Hippocampal formation (tissue), 2 donors: ENCODE measurements around the gene MYH11.

ENCODE experiments used
- DNase-seq, 2 donors: peaks; one replicate each; lab custom pipeline; 2025; lab: John Stamatoyannopoulos, UW

MYH11 gene

DNA sequence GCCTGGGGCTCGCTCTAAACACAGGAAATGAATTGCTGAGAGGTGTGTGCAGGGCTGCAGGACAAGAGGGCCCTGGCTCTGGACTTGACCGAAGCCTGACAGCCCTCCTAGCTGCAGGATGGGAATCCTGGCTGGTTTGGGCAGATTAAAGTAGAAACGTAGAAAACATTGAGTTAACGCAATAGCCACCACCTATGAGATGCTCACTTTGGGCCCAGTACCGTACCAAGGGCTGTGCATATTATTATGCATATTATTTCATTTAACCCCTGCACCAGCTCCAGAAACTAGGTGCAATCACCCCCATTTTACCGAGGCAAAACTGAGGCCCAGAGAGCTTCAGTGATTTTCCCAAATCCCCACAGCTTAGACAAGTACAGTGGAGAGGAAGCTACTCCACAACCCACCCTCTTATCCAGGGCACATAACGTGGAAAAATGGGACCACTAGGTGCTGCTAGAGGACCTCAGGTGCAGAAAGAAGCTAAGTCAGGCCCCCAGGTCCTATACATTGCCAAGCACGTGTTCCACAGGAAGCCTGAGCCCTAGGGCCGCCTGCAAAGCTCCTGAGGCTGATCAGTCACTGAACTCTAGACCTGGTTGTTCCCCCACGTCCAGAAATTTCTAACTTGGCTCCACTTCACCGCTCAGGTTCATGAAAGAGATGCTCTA, 79.2 kb downstream of the MYH11 start:
- no peak for DNase-seq

- no peak for DNase-seq
Measured at GRCh38 chr16:15776572-15776971, 80.3 kb downstream of the MYH11 start.

DNA sequence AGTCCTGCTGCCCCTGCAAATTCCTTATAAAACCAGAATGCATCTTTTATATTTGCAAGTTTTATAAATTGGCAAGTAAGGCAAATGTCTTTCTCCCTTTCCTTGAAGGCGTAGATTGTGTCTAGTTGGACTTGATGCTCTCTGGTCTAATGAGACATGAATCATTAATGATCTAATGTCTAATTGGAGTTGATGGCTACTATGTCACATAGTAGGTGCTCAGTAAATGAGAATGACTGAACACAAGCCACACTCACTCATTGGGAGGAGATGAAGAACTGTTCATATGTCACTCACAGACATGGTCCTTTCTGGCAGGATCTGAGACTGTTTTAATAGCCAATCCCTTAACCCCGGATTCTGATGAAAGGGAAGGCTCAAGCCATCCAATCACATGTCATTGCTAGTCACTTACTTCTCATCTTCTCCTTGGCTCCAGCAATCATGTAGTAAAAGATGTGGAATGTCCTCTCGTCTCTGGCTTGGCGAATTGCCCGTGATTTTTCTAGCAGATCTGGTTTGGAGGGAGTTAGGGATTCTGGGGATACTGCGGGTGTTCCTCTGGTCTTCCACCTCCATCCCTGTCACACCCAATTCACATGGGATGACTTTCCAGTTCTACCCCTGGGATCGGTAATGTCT, 81.0 kb downstream of the MYH11 start:
- no peak for DNase-seq

- DNase-seq, result no peak
Measured at GRCh38 chr16:15775209-15775608, 81.6 kb downstream of the MYH11 start.

GRCh38 chr16:15773968-15774367, 82.9 kb downstream of the MYH11 start:
- no peak for DNase-seq

- DNase-seq, result no peak
Measured at GRCh38 chr16:15772579-15773293, 84.1 kb downstream of the MYH11 start.

DNA sequence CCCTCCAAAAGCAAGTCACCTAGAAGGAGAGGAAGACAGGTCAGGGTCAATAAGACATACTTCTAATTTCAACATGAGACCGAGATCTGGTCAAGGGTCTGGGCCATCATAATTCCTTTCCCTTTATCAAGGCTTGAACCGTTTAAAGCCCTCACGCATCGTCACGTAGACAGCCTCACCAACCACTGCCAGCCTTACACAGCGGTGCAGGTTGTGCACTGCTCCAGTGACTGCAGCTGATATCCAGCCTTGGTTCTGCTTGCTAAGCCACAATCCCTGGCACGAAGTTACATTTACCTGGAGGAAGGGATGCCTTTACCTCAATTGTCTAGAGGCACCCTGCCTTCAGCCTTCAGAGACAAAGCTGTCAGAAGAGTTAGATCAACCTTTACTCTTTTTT, 85.1 kb downstream of the MYH11 start:
- no peak for DNase-seq

DNA sequence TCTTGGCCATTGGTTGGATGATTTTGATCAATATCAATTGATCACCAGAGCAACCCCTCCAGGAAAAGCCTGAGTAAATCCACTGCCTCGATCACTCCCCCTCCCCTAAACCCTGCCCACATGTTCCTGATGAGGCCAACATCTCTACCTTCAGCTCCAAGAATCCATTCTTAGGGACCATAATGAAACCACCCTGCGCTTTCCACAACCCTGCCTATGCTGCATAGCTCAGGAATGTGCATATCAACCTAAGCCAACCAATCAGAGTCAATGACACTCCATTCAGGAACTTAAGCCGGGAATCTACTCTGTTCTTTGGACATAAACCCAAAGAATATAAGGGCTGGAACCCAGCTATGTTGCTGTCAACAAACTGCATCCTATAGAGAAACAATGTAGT, 86.3 kb downstream of the MYH11 start:
- DNase-seq, result no peak

DNA sequence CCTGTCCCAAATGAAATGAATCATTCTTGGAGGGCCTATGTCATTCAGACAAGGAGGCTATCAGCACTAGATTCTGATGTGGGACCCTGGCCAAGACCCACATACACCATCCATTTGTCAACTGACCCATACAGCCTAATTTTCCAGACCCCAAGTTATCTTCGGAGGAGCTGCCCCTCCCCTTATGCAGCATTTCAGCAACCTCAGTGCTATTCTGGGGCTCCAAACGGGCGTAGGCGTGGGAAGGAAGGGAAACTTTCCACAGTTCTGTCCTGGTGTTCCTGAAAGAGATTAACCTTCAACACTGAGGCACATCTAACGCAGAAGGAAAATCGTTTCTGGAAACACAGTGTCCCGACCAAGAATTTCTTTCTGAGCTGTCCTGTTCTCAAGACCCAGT, 86.7 kb downstream of the MYH11 start:
- DNase-seq, result no peak

- DNase-seq, result no peak
Measured at GRCh38 chr16:15769239-15769638, 87.6 kb downstream of the MYH11 start.

DNA sequence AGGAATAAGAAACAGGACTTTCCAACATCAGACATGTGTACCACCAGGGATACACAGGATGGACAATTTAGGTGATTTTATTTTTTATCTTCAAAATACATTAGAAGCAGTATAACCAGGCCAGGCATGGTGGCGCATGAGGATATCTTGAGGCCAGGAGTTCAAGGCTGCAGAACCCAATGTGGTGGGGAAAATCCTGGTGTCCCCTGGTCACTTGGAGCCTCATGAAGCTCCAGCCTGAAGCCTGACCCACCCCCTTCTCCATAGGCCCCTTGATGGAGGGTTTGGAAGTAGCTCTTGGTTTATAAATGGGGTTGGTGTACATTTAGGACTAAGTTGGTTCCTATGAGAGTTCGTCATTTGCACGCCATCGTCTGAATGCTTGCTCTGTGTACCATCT, 88.6 kb downstream of the MYH11 start:
- no peak for DNase-seq

DNA sequence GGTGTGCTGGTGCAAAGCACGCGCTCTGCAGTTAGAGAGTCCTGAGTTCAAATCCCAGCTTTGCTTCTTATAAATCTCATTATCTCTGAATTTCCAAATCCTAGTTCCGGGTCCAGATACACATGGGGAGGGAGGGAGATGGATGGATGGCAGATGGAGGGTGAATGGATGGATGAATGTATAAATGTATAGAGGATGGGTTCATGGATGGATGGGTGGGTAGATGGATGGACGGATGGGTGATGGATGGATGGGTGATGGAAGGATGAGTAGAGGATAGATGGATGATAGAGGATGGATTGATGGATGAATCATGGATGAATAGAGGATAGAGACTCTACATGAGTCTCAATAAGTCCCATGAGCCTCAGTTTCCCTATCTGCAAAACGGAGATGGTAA, 89.9 kb downstream of the MYH11 start:
- DNase-seq, result no peak

DNA sequence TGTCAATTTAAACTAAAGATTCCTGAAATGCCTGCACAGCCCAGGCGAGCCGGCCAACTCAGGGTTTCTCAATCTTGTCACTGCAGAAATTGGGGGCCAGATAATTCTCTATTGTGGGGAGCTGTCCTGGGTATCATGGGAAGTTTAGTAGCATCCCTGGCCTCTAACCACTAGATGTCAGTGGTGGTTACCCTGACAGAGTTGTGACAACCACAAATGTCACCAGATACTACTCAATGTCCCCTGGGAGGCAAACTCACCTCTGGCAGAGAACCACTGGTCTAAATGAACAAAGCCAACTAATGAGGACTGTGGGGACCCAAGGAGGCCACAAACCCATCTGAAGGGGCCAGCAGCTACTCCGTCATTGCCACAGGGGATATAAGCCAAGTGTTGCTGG, 90.9 kb downstream of the MYH11 start:
- peak; percentile 9 to 15 for DNase-seq

- DNase-seq, result no peak
Measured at GRCh38 chr16:15765116-15765515, 91.7 kb downstream of the MYH11 start.

DNA sequence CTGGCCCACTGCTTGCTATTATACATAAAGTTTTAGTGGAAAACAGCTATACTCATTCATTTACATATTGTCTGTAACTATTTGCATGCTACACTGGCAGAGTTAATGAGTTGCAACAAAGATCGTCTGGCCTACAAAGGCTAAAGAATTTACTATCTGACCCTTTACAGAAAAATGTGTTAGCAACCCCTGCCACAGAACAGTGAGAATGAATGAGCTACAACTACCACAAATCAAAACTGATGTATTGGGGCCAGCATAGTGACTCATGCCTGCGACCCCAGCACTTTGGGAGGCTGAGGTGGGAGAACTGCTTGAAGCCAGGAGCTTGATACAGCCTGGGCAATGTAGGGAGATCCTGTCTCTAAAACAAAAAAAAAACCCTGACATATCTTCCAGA, 92.7 kb downstream of the MYH11 start:
- DNase-seq, result no peak

DNA sequence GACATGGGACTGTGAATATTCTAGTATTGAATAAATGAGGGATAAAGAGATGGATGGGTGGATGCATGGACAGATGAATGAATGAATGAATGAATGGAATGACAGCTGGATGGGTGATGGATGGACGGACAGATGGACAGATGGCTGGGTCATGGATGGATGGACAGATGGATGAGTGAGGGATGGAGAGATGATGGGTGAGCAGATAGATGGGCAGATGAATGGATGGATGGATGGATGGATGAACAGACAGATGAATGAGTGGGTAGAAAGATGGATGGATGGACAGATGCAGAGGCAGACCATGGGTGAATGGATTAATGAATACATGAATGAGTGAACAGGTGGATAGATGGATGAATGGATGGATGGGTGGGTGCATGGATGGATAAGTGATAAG, 96.7 kb downstream of the MYH11 start:
- DNase-seq, result no peak

DNA sequence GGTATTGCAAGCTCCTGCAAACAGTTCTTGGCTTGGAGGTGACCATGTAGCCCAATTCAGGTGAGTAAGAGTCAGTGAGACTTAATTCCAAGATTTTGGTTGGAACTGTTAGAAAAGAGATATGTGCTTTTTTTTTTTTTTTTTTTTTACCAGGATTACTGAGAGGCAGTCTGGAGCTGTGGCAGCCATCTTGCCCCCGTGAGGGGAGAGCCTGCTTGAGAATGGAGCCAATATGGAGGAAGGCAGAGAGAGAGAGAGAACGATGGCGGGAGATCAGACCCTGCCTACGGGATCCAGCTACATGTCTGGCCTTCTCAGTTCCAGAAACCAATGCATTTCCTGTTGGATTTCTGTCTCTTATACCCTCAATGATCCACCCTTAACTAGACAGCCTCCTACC, 97.8 kb downstream of the MYH11 start:
- DNase-seq, result no peak

- no peak for DNase-seq
Measured at GRCh38 chr16:15757630-15758251, 99.1 kb downstream of the MYH11 start.

- DNase-seq, result no peak
Measured at GRCh38 chr16:15757077-15757386, 99.8 kb downstream of the MYH11 start.

- DNase-seq, result no peak
Measured at GRCh38 chr16:15754821-15755534, 101.8 kb downstream of the MYH11 start.

DNA sequence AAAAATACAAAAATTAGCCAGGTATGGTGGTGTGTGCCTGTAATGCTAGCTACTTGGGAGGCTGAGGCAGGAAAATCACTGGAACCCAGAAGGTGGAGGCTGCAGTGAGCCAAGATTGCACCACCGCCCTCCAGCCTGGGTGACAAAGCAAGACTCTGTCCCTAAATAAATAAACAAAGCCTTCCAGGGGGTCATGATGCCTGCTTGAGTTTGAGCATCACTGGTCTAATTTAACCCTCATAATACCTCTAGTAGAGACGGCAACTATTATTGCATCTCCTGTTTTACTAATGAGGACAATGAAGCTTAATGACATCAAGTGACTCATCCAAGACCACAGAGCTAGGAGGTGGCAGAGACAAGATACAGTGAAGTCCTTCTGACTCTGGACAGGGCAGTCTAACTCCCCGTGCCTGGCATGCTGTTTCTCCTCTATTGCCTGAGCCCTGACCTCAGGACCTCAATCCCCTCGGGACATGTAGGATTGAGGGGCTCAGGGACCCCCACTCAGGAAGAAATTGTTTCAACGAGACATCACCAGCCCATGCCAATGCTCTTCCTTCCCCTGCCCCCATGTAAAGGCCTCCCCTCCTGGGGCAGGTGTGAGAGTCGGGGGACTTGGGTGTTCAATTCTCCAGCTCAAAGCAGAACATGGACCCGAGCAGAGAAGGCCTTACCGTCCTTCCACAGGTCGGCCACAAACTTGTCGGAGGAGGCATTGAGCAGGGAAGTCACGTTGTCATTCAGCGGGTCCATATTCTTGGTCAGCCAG, 103.9 kb downstream of the MYH11 start:
- DNase-seq, result no peak

- no peak for DNase-seq
Measured at GRCh38 chr16:15751940-15752339, 104.9 kb downstream of the MYH11 start.
